Esophagus squamous epithelium (tissue), 5 donors: Measurements from ENCODE around the gene SKIDA1. TPM values are rescaled to one million over a fixed set of nuclear protein-coding genes. Genes with fewer than 3 reads are reported as not detected.

Experiments used
- DNase-seq: peaks from one replicate; lab custom pipeline; 2025; lab: John Stamatoyannopoulos, UW
- H3K27ac ChIP-seq, 4 donors: fragments of 200-600 bp; sonication (generic); one replicate each; pipeline ENCODE4 v1.5.1; 2016 to 2019; ENCODE audit warnings: mild to moderate bottlenecking in 1 of 4
- H3K27me3 ChIP-seq, 4 donors: fragments of 200-600 bp; sonication (generic); 1 replicate in 3 of 4; 2 replicates in 1 of 4; pipeline versions ENCODE4 v1.5.1 to v1.6.0; 2017 to 2021; ENCODE audit warnings: antibody characterized with exemption in 1 of 4
- H3K36me3 ChIP-seq, 3 donors: fragments of 200-600 bp; sonication (generic); one replicate each; pipeline ENCODE4 v1.5.1; 2016 to 2019
- H3K4me1 ChIP-seq, 3 donors: fragments of 200-600 bp; sonication (generic); one replicate each; pipeline ENCODE4 v1.5.1; 2017 to 2019
- H3K4me3 ChIP-seq, 4 donors: fragments of 200-600 bp; sonication (generic); 1 replicate in 3 of 4; 2 replicates in 1 of 4; pipeline ENCODE4 v1.5.1; 2016 to 2019; ENCODE audit warnings: mild to moderate bottlenecking in 2 of 4, moderate library complexity in 1 of 4
- H3K9me3 ChIP-seq, 3 donors: fragments of 200-600 bp; sonication (generic); one replicate each; pipeline ENCODE4 v1.5.1; 2016 to 2019
- POLR2A ChIP-seq, 4 donors: fragments of 450-650 bp; IDR thresholded peaks; one replicate each; pipeline ENCODE4 v1.6.1; 2017; ENCODE audit warnings: antibody characterized with exemption in 4 of 4, mild to moderate bottlenecking in 4 of 4, moderate library complexity in 3 of 4
- WGBS, 2 donors: methylation state at CpG; one replicate each; pipeline ENCODE4 v1.1.5; 2018; 5-methylcytosine and 5-hydroxymethylcytosine counted together
- intact Hi-C: fragments of 100-400 bp; cut with DNase I; formaldehyde crosslinking; loops from one replicate; pipeline ENCODE4 v1.15.0; 2022
- total RNA-seq, 4 donors: library from RNA; depleted of rRNA; stranded (reverse); fragments of >200 nt; gene quantifications; one replicate each; pipeline ENCODE4 v1.1.0, GENCODE V29; 2016
- TF ChIP-seq, protein P1 (sequence below), 6 experiments: fragments of 450-650 bp in 4 of 6; fragments of 200-600 bp in 2 of 6; sonication (generic) in 2 of 6; IDR thresholded peaks; one replicate each; pipeline ENCODE4 v1.5.1; 2016 to 2019; ENCODE audit warnings: antibody characterized with exemption in 6 of 6, mild to moderate bottlenecking in 4 of 6, moderate library complexity in 4 of 6
- donor health status: DM: yes; HTN: yes; CAD: no.

SKIDA1 gene
- total RNA-seq, 4 donors from 2014 or later: 0.53 to 0.57 (median 0.57) TPM; not detected in 1

DNA sequence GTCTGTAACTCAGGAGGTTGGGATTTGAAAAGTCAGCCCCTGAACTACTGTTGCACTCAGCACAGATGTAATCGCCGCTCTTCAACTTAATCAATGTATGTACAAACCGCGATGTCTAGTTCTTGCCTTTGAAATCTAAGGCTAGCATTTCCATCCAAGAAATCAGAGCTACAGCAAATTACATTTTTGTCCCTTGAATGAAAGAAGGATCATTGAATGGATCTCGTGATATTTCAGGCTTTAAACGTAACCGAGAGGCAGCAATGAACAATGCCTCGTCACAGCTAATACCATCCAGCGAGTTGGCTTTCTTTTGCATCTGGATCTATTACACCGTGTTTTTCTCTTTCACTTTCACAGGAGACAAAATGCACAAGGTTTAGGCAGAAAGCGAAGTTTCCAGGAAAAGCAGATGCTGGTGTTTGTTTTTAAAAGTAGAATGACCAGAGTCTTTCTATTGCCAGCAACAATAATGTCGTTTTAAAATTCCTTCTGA is 5.5 kb downstream of the SKIDA1 start:
- intact Hi-C loops: loop anchor here (10.0 kb wide), 1 partner anchor 715 kb away; no protein-coding TSS in a partner anchor
- peak overlapping the region; percentile 20 to 70 (median 62) for H3K4me3 ChIP-seq
- H3K27ac ChIP-seq: peak overlapping the region; percentile 76 to 100 (median 92)
- no peaks in the 10 kb centered on the region for H3K36me3 ChIP-seq
- TF ChIP-seq, protein P1, sequence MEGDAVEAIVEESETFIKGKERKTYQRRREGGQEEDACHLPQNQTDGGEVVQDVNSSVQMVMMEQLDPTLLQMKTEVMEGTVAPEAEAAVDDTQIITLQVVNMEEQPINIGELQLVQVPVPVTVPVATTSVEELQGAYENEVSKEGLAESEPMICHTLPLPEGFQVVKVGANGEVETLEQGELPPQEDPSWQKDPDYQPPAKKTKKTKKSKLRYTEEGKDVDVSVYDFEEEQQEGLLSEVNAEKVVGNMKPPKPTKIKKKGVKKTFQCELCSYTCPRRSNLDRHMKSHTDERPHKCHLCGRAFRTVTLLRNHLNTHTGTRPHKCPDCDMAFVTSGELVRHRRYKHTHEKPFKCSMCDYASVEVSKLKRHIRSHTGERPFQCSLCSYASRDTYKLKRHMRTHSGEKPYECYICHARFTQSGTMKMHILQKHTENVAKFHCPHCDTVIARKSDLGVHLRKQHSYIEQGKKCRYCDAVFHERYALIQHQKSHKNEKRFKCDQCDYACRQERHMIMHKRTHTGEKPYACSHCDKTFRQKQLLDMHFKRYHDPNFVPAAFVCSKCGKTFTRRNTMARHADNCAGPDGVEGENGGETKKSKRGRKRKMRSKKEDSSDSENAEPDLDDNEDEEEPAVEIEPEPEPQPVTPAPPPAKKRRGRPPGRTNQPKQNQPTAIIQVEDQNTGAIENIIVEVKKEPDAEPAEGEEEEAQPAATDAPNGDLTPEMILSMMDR (IDR thresholded peaks at IDR 0.05): no peak
- no peak for TF ChIP-seq POLR2A (IDR thresholded peaks at IDR 0.05)
- no peak for DNase-seq
- peaks cover 21 to 92% (median 24%) of the 10 kb centered on the region in 3 donors for H3K4me1 ChIP-seq
- 2% methylated on average over 12 of the region's 12 CpGs for WGBS, 2 donors
- no peaks in the 10 kb centered on the region for H3K9me3 ChIP-seq
- peaks cover 0 to 31% (median 0%) of the 10 kb centered on the region in 4 donors for H3K27me3 ChIP-seq

DNA sequence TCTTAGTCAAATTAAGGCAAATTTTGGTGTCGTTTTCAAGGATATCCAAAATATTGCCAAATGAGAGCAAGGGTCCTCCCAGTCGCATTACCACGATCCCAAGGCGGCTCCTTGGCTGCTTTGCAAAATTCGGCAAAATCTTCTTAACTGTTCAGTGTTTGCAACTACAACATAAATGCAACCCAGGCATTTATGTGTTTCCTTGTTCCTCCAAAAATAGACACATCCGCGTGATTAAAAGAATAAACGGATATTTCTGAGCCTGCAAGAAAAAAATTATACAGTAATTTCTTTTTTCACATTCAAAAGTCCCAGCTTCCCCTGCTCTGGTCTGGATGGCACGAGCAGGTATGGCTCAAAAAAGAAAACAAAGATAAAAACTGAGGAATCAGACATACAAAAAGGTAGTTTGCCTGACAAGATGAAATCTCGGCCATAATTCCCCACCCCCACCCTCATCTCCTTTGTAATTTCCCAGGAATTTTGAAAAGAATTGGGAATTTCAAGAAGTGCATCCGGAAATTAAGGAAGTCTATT is 6.0 kb downstream of the SKIDA1 start:
- intact Hi-C loops: loop anchor here (10.0 kb wide), 1 partner anchor 715 kb away; no protein-coding TSS in a partner anchor
- H3K36me3 ChIP-seq: no peaks in the 10 kb centered on the region
- WGBS, 2 donors: 3 to 8% methylated on average over 11 of the region's 11 CpGs
- peaks cover 21 to 92% (median 24%) of the 10 kb centered on the region in 3 donors for H3K4me1 ChIP-seq
- peaks cover 0 to 32% (median 0%) of the 10 kb centered on the region in 4 donors for H3K27me3 ChIP-seq
- no peak for DNase-seq
- TF ChIP-seq, protein P1 (IDR thresholded peaks at IDR 0.05): no peak
- no peak for TF ChIP-seq POLR2A (IDR thresholded peaks at IDR 0.05)
- H3K27ac ChIP-seq: peak overlapping the region; percentile 76 to 100 (median 92)
- no peaks in the 10 kb centered on the region for H3K9me3 ChIP-seq
- peak overlapping the region; percentile 53 to 70 (median 65) for H3K4me3 ChIP-seq

DNA sequence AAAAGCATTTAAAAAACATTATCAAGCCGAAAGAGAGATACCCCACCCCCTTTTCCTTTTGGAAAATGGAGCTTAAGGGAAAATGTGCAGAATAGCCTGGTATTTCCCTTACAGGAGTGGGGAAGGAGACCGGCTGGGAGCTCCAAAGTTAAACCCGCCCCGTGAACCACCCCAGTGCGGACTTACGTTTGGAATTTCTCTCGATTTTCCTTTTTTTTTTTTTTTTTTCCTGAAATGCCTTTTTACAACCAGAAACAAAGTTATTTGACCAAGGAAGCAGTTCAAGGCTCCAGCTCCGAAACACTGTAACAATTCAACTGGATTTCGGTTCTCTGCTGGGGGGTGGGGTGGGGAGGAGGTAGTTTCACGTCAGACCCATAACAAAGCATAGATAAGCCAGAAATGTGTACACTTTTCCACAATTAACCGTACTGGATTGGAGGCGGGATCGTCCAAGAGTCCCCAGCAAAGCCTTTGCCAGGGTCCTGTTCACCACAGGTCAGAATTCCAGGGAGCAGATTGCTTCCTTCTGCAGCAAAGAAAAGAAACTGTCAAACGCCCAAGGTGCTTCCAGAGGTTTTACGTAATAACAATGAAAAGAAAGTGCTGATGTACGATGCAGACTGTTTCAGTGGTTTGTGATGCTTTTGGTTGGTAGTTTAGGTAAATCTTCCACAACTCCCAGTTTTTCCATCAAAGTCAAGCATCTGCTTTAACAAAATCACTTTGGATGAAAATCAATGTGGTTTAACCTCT is 6.7 kb downstream of the SKIDA1 start:
- DNase-seq: no peak
- Histone ChIP-seq H3K9me3 (no peaks in the 10 kb centered on the region), H3K36me3 (no peaks in the 10 kb centered on the region), H3K27me3 (peaks cover 0 to 32% (median 0%) of the 10 kb centered on the region in 4 donors), H3K4me1 (peaks cover 21 to 92% (median 23%) of the 10 kb centered on the region in 3 donors), H3K4me3 (peak overlapping the region; percentile 53 to 70 (median 65)), H3K27ac (peak overlapping the region; percentile 76 to 100 (median 92))
- TF ChIP-seq, protein P1 (IDR thresholded peaks at IDR 0.05): no peak
- no peak for TF ChIP-seq POLR2A (IDR thresholded peaks at IDR 0.05)
- 7% methylated on average over 16 of the region's 16 CpGs for WGBS, 2 donors
- intact Hi-C loops: loop anchor here (10.0 kb wide), 1 partner anchor 716 kb away; no protein-coding TSS in a partner anchor

DNA sequence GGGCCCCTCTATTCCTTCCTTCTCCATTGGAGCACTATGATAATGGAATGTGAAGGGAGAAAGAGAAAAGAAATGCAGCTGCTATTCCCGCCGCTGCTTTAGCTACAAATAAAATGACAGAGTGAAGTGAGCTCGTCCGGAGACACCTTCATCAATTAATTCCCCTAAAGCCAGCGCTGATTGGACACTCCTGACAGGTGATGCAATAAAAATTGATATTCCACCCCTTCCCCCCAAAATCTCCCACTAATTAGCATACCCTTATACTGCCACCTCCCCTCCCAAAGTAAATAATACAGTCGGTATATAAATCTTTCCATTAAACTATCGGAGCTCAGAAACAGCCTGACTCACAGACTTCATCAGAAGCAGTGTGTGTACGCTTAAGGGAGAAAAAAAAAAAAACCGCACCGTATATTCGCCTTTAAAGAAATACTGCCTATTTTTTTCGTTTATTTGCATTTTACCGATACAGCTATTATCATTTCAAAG is 7.3 kb downstream of the SKIDA1 start:
- intact Hi-C loops: loop anchor here (10.0 kb wide), 1 partner anchor 717 kb away; no protein-coding TSS in a partner anchor
- 3 to 7% methylated on average over 13 of the region's 13 CpGs for WGBS, 2 donors
- no peaks in the 10 kb centered on the region for H3K9me3 ChIP-seq
- peaks cover 18 to 92% (median 19%) of the 10 kb centered on the region in 3 donors for H3K4me1 ChIP-seq
- peak overlapping the region; percentile 53 to 70 (median 65) for H3K4me3 ChIP-seq
- TF ChIP-seq POLR2A (IDR thresholded peaks at IDR 0.05): peak in 1 of 4 donors; percentile 16
- TF ChIP-seq, protein P1 (IDR thresholded peaks at IDR 0.05): no peak
- peaks cover 0 to 32% (median 0%) of the 10 kb centered on the region in 4 donors for H3K27me3 ChIP-seq
- no peak for DNase-seq
- H3K27ac ChIP-seq: peak overlapping the region; percentile 76 to 100 (median 92)
- H3K36me3 ChIP-seq: no peaks in the 10 kb centered on the region
